ENCODE measurements around the gene C6orf132.

C6orf132 gene

DNA sequence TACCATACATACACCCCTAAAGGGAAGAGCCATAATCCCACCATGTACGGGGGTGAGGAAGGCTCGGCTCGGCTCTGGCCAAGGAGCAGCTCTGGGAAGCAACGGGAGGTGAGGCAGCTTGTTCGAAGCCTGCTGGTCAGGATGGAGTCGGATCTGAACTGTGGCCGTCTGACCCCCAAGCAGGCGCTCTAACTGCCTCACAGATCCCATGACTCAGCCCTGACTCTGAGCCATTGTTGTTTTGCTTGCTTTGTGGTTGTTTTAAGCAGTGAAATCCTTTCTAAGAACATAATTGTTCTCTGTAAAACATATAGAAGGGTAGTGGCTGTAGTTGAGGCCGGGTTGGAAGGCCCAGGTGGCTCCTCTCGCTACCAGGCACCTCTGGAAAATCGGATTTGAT, 10.9 kb downstream of the C6orf132 start:
- no peak overlapping the region for H3K4me3 Mint-ChIP-seq
- H3K27ac Mint-ChIP-seq: no peak overlapping the region
- H3K4me1 Mint-ChIP-seq (ENCODE audit: low read depth): peaks cover 2% of the 10 kb centered on the region
- H3K36me3 Mint-ChIP-seq (ENCODE audit: low read depth): no peaks in the 10 kb centered on the region
- no peaks in the 10 kb centered on the region for H3K9me3 Mint-ChIP-seq
- H3K27me3 Mint-ChIP-seq (ENCODE audit: low read depth): no peaks in the 10 kb centered on the region

DNA sequence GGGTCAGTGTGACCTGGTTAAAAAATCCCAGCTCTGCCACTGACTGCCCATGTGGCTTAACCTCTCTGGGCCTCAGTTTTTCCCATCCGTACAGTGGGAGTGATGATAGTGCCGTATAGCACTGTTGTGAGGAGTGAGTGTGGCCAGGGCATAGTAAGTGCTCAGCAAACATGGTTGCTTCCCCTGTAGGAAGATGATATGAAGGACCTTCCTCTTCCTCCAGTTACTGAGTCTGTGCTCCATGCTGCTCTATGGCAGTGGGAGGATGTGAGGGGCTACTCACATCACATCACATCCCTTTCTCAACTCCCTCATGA, 13.1 kb downstream of the C6orf132 start:
- H3K36me3 Mint-ChIP-seq (ENCODE audit: low read depth): no peaks in the 10 kb centered on the region
- H3K27me3 Mint-ChIP-seq (ENCODE audit: low read depth): no peaks in the 10 kb centered on the region
- H3K27ac Mint-ChIP-seq: no peak overlapping the region
- no peaks in the 10 kb centered on the region for H3K4me1 Mint-ChIP-seq (ENCODE audit: low read depth)
- no peaks in the 10 kb centered on the region for H3K9me3 Mint-ChIP-seq
- H3K4me3 Mint-ChIP-seq: no peak overlapping the region

DNA sequence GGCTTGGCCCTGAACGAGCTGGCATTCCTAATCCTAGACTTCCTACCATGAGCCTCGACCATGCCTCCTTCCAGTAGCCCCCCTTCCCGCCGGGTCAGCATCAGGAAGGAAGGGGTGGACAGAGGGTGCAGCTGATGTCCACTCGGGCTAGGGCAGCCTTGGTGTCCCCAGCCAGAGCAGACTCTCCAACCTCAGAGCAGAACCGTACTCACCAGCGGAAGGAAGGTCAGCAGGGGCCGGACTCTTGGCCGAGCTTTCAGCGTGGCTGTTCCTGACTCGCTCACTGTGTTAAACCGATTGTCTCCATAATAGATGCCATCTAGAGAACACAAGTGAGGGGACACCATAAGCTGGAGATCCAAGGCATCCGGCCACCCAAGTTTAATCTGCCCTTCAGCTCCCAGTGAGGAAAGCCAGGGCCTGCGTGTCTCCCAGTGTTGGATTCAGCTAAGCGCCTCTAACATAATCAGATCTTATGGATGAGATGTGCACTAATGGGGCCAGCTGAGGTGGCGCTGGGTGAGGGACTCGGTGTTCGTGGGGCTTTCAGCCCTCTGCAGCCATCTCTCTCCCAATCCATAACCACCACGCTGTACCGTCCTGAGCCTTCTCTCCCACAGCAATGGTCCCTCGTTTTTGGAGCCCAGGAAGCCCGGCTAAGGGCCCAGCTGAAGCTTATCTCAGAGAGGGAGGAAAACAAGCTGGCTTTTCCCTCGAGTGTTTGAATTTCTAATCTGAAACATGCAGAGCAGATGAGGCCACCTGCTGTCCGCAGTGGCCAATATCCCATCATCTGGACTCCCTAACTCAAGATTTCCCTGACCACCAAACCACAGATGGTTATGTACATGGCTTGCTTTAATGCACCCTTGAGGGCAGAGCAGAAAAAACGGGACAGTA, 13.7 kb downstream of the C6orf132 start:
- Mint-ChIP-seq H3K4me3 (no peak overlapping the region), H3K4me1 (ENCODE audit: low read depth) (no peaks in the 10 kb centered on the region), H3K27me3 (ENCODE audit: low read depth) (no peaks in the 10 kb centered on the region), H3K9me3 (no peaks in the 10 kb centered on the region), H3K27ac (no peak overlapping the region), H3K36me3 (ENCODE audit: low read depth) (no peaks in the 10 kb centered on the region)

DNA sequence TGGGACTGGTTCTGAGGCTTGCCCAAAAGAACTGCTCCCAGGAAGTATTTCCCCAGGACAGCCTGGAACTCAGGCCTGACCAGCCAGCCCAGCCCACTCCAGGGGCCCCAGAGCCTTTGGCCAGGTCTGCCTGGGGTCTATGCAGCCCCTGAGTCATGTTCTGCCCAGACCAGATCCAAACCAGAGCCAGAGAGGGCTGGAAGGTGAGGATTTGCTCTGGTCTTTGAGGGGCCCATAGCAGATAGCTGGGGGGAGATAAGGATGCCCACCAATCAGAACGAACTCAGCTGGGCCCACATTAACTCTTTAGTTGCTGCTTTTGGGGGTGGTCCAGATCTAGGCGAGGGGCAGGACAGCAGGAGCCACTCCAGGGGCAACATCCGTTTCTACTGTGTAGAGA, 16.8 kb downstream of the C6orf132 start:
- Mint-ChIP-seq H3K27ac (no peak overlapping the region), H3K9me3 (no peaks in the 10 kb centered on the region), H3K36me3 (ENCODE audit: low read depth) (no peaks in the 10 kb centered on the region), H3K27me3 (ENCODE audit: low read depth) (no peaks in the 10 kb centered on the region), H3K4me3 (no peak overlapping the region), H3K4me1 (ENCODE audit: low read depth) (no peaks in the 10 kb centered on the region)

DNA sequence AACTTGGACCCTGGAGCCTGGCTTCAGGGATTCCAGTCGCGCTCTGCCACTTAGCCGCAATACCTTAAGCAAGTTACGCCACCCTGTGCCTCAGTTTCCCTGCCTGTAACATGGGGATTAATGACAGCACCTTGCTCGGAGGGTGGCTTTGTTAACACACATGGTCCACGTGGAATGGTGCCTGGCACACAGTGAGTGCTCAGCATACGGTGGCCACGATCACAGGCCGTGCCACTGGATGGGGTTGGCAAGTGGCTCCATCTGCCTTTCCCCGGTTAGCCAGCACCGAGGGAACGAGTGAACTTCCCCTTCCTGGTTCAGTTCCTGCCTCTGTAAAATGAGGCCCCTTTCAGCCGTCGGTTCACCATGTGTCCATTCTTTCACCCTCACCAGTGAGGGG, 17.2 kb downstream of the C6orf132 start:
- Mint-ChIP-seq H3K36me3 (ENCODE audit: low read depth) (no peaks in the 10 kb centered on the region), H3K9me3 (no peaks in the 10 kb centered on the region), H3K27me3 (ENCODE audit: low read depth) (no peaks in the 10 kb centered on the region), H3K4me3 (no peak overlapping the region), H3K27ac (no peak overlapping the region), H3K4me1 (ENCODE audit: low read depth) (no peaks in the 10 kb centered on the region)

DNA sequence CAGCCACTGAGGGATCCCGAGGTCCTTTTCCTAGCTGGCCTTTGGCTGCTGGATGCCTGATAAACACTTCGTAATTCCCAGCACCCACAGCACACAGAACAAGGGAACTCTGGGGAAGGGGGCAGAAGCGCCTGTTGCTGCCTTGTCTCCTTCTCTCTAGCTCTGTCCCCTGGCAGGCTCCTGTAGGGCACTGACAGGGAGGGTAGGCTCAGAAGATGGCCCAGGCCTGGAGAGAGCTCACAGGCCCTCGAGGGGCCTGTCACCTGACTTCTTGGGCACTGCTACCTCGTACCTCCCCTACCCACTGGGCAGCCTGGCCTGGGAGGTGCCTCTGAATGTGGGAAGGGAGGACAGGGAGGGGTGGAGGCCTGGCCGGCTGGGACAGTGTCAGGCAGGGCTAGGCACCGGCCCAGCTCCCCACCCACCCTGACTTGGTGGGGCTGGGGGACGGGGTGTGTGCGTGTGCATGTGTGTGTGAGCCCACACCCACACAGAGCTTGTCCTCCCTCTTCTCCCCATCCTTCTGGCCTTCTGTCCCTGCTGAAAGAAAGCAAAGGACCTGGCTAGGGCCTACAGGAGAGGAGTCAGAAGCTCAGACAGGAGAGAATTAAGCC, 18.1 kb downstream of the C6orf132 start:
- Mint-ChIP-seq H3K4me3 (no peak overlapping the region), H3K27ac (no peak overlapping the region), H3K27me3 (ENCODE audit: low read depth) (no peaks in the 10 kb centered on the region), H3K4me1 (ENCODE audit: low read depth) (no peaks in the 10 kb centered on the region), H3K9me3 (no peaks in the 10 kb centered on the region), H3K36me3 (ENCODE audit: low read depth) (no peaks in the 10 kb centered on the region)

DNA sequence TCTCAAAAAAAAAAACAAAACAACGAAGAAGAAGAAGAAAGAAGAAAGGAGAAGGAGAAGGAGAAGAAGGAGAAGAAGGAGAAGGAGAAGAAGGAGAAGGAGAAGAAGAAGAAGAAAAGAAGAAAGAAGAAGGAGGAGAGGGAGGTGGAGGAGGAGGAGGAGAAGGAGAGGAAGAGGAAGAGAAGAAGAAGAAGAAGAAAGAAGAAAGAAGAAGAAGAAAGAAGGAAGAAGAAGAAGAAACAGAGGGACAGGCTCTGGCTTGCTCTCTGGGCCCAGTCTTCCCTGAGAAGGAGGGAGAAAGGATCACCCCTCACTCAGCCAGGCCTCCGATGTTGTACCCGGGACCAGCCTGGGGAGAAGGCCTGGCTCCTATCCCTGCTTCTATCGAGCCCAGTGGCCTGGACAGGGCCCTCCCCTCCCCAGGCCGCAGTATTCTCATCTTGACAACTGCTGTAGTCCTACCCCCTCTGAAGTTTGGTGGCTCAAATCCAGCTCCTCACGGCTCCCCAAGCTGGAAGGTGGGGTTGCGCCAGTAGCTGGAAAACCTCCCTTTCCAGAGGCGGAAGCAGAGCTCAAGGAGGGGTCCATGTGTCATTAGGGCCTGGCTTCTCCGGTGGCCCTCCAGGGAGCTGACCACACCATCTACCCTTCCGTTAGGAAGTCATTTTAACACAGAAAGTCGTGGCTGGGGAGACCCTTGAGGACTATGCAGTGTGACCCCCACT, 18.9 kb downstream of the C6orf132 start:
- H3K36me3 Mint-ChIP-seq (ENCODE audit: low read depth): no peaks in the 10 kb centered on the region
- no peak overlapping the region for H3K27ac Mint-ChIP-seq
- H3K9me3 Mint-ChIP-seq: no peaks in the 10 kb centered on the region

DNA sequence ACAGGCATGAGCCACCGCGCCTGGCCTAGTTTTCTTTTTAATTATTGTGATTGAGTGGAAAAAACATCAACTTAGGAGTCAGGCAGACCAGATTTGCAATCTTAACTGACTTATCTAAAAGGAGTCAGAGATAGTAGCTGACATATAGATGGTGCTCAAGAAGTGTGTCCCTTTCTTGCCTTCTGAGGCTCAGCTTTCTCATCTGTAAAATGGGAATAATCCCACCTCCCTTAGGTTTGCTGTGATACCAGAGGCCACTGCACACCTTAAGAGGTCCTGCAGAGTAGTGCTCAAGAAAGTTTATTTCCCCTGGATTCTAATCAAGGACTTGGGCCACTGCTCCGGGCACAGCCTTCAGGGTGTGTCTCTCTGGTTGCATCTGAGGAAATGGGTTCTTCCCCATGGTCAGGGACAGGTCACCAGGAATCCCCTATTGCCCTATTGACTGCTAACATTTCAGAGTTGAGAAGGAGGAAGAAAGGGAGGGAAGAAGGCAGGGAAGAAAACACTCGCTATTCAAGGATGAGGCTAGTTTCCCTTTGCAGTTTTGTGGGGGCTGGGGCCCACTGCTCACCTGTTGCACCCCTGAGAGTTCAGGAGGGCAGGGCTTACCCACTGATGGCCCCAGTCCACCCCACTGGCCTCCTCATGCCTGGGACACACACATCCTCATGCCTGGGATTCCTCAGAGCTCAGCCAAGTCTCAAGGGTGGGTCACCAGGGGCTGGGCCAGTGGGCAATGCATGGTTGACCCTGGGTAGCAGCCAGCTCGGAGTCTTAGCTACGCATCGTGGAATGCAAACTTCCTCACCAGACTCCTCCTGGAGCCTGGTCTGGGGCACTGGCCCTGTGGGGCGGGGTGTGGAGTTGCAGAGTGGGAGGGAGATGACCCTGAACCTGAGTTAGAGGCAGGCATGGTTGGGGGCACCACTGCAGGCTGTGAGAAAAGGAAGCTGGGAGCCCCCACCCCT, 21.2 kb downstream of the C6orf132 start:
- Mint-ChIP-seq H3K27me3 (ENCODE audit: low read depth) (peaks cover 4% of the 10 kb centered on the region), H3K9me3 (no peaks in the 10 kb centered on the region), H3K4me1 (ENCODE audit: low read depth) (no peaks in the 10 kb centered on the region), H3K36me3 (ENCODE audit: low read depth) (no peaks in the 10 kb centered on the region), H3K4me3 (no peak overlapping the region), H3K27ac (no peak overlapping the region)

More for the DNA sequence above, 18.9 kb downstream of the C6orf132 start:
- no peaks in the 10 kb centered on the region for H3K4me1 Mint-ChIP-seq (ENCODE audit: low read depth)
- H3K27me3 Mint-ChIP-seq (ENCODE audit: low read depth): no peaks in the 10 kb centered on the region
- no peak overlapping the region for H3K4me3 Mint-ChIP-seq

DNA sequence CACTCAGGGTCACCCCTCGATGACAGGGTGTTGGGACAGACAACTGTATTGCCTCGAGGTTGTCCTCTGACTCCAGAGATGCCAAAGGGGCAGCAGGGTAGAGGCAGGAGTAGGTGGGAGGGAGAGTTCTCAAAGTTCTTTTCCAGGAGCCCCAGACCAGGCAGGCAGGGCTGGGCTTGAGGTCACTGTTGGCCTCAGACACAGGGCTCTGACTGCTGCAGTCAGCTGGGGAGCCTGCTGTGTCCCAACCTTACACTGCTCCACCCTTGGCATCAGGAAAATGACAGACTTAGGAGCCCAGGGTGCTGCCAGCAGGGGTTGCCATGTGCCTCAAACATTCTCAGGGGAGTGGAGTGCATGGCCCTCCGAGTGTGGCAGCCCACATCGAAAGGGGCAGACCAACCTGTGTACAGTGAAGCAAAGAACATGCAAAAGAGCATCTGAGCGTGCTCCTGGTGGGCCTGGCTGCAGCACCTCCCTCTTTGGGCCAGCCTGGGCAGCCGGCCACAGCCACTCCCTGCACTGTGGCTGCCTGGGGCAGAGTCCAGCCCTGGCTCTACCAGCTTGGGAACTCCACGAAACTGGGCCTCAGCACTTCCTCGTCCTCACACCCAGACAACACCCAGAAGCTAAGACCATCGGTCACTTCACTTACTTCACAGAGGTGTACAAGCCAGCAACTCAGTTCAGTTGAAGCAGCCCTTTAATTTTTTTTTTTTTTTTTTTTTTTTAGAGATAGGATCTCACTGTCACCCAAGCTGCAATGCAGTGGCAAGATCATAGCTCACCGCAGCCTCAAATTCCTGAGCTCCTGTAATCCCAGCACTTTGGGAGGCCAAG, 24.0 kb downstream of the C6orf132 start:
- Mint-ChIP-seq H3K4me1 (ENCODE audit: low read depth) (no peaks in the 10 kb centered on the region), H3K27ac (no peak overlapping the region), H3K9me3 (no peaks in the 10 kb centered on the region), H3K4me3 (no peak overlapping the region), H3K27me3 (ENCODE audit: low read depth) (peaks cover 4% of the 10 kb centered on the region), H3K36me3 (ENCODE audit: low read depth) (no peaks in the 10 kb centered on the region)

DNA sequence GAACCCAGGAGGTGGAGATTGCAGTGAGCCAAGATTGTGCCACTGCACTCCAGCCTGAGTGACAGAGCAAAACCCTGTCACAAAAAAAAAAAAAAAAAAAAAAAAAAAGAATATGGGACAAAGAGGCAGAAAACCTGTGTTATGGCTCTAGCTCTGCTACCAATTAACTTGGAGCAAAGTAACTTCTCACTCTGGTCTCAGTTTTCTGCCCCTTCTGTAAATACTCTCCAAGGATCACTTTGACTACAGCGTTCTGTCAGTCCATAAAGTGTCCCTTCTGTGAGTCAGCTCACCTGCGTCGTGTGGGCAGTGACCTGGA, 24.6 kb downstream of the C6orf132 start:
- Mint-ChIP-seq H3K4me1 (ENCODE audit: low read depth) (no peaks in the 10 kb centered on the region), H3K27me3 (ENCODE audit: low read depth) (peaks cover 4% of the 10 kb centered on the region), H3K36me3 (ENCODE audit: low read depth) (no peaks in the 10 kb centered on the region), H3K9me3 (no peaks in the 10 kb centered on the region), H3K27ac (no peak overlapping the region), H3K4me3 (no peak overlapping the region)

DNA sequence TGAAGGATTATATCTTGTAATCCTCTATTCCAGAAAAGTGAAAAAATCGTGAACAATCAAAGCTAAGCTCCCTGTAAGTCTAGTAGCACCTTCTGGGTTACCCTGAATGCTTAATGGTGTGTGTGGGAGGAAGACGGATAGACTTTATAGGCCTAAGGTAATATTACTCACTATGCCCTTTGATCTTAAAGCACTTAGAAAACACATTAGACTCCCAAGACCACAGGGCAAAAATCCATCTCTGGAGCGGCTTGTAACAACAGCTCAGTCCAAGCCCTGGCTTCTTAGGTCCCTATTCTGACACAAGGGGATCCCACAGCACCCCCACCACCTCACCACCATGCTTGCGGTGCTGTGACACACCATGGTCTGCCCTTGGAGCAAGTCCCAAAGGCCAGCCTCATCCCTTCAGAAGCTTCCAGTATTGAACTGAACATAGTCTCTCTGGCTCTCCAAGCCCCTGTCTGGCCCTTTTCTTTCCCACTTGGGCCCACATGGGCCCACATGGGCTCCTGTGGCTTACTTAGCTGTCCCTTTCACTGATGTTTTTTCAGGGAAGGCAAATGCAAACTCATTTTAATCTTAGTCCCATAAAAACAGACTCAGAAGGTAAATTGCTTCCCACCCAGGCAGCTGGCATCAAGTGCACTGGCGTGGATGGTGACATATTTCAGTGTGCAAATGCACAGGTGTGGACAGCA, 28.3 kb downstream of the C6orf132 start:
- no peak overlapping the region for H3K4me3 Mint-ChIP-seq

DNA sequence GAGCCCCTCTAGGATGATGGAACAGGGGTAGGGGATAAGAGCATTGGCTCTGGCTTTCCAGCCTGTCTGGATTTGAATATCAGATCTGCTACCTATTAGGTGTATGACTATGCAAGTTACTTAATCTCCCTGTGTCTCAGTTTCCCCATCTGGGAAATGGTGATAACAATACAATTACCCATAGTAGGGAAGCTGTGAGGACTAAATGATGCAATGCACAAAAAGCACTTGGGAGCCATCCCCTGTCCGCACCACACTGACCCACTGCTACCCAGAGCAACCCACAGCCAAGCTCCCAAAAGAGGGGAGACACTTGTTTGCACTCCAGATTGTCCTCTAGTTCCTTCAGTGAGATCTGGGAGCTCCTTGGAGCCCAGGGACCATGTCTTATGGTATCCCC, 30.1 kb downstream of the C6orf132 start:
- H3K4me1 Mint-ChIP-seq (ENCODE audit: low read depth): no peaks in the 10 kb centered on the region
- no peak overlapping the region for H3K4me3 Mint-ChIP-seq
- peaks cover 12% of the 10 kb centered on the region for H3K27me3 Mint-ChIP-seq (ENCODE audit: low read depth)
- no peaks in the 10 kb centered on the region for H3K36me3 Mint-ChIP-seq (ENCODE audit: low read depth)
- no peak overlapping the region for H3K27ac Mint-ChIP-seq
- H3K9me3 Mint-ChIP-seq: no peaks in the 10 kb centered on the region

More for the DNA sequence above, 28.3 kb downstream of the C6orf132 start:
- no peaks in the 10 kb centered on the region for H3K9me3 Mint-ChIP-seq
- no peaks in the 10 kb centered on the region for H3K36me3 Mint-ChIP-seq (ENCODE audit: low read depth)
- no peak overlapping the region for H3K27ac Mint-ChIP-seq
- no peaks in the 10 kb centered on the region for H3K4me1 Mint-ChIP-seq (ENCODE audit: low read depth)
- H3K27me3 Mint-ChIP-seq (ENCODE audit: low read depth): peaks cover 12% of the 10 kb centered on the region

DNA sequence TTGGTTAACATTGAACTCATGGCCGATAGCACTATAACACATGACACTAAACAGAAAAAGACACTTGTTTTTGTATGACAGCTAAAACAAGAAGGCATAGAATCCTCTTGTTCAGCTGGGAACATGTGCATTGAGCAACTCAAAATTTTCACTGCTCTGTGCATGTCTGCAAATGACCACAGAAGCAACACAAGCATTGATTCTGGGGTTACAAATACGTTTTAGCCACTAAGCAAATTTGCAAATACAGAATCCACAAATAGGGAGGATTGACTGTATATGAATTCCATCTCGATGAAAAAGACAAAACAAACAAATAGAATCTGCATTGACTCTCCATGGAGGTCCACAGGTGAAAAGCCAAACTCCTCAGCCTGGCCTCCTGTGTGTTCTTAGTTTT, 31.7 kb downstream of the C6orf132 start:
- H3K27me3 Mint-ChIP-seq (ENCODE audit: low read depth): peaks cover 8% of the 10 kb centered on the region
- H3K4me1 Mint-ChIP-seq (ENCODE audit: low read depth): no peaks in the 10 kb centered on the region
- no peak overlapping the region for H3K27ac Mint-ChIP-seq
- H3K36me3 Mint-ChIP-seq (ENCODE audit: low read depth): no peaks in the 10 kb centered on the region
- no peak overlapping the region for H3K4me3 Mint-ChIP-seq
- no peaks in the 10 kb centered on the region for H3K9me3 Mint-ChIP-seq
